ELR (cell line): ENCODE data around the gene NFE2L2.
A peak's percentile ranks its signal among the peaks of the same experiment; 100 is the strongest.
"Not testable (repeated sequence)": the region's sequence is repeated elsewhere in the genome, so short reads cannot be mapped to it uniquely, and the experiment has no call there.

Experiments used
- DNase-seq: peaks from one replicate; pipeline ENCODE4 v3.0.0-alpha.2; 2015; ENCODE audit warnings: low read depth

NFE2L2 gene

GRCh38 chr2:177264693-177265587 is at the start of gene NFE2L2:
Gene NFE2L2 (minus strand): TSS chr2:177264727. CDS start chr2:177264576, 151 bp downstream.
- peak; percentile 91 for DNase-seq

- no peak for DNase-seq
These were observed 49.7 kb upstream of the NFE2L2 start for GRCh38 chr2:177314194-177314593.

- no peak for DNase-seq
These were observed 48.7 kb upstream of the NFE2L2 start for GRCh38 chr2:177313162-177313781.

GRCh38 chr2:177312562-177312961 is 48.0 kb upstream of the NFE2L2 start:
- DNase-seq: no peak

GRCh38 chr2:177309672-177310309 is 45.3 kb upstream of the NFE2L2 start:
- DNase-seq: not testable (repeated sequence)

- no peak for DNase-seq
These were observed 42.0 kb upstream of the NFE2L2 start for GRCh38 chr2:177306550-177306949.

GRCh38 chr2:177303939-177304338 is 39.4 kb upstream of the NFE2L2 start:
- DNase-seq: peak; percentile 16

- no peak for DNase-seq
These were observed 38.0 kb upstream of the NFE2L2 start for GRCh38 chr2:177302552-177302951.

- no peak for DNase-seq
These were observed 33.7 kb upstream of the NFE2L2 start for GRCh38 chr2:177298191-177298590.

GRCh38 chr2:177296040-177296439 is 31.5 kb upstream of the NFE2L2 start:
- peak; percentile 47 for DNase-seq

GRCh38 chr2:177295484-177295883 is 31.0 kb upstream of the NFE2L2 start:
- no peak for DNase-seq

GRCh38 chr2:177291701-177292100 is 27.2 kb upstream of the NFE2L2 start:
- DNase-seq: no peak

GRCh38 chr2:177289824-177290628 is 25.5 kb upstream of the NFE2L2 start:
- no peak for DNase-seq

GRCh38 chr2:177287814-177288213 is 23.3 kb upstream of the NFE2L2 start:
- DNase-seq: no peak

- no peak for DNase-seq
These were observed 21.6 kb upstream of the NFE2L2 start for GRCh38 chr2:177285892-177286715.

GRCh38 chr2:177284531-177284930 is 20.0 kb upstream of the NFE2L2 start:
- no peak for DNase-seq

- no peak for DNase-seq
These were observed 19.4 kb upstream of the NFE2L2 start for GRCh38 chr2:177283906-177284305.

GRCh38 chr2:177282787-177283572 is 18.5 kb upstream of the NFE2L2 start:
- no peak for DNase-seq

GRCh38 chr2:177282181-177282641 is 17.7 kb upstream of the NFE2L2 start:
- no peak for DNase-seq
